GM18526 (cell line): ENCODE data around the gene F13B.

Experiments used
- POLR2A ChIP-seq: IDR thresholded peaks from 3 replicates; pipeline ENCODE4 v1.6.1; 2011; ENCODE audit not compliant: insufficient read length; ENCODE audit errors: extremely low read depth

Gene F13B

GRCh38 chr1:197011614-197012013 lies 55.4 kb downstream of the F13B start:
- no peak for TF ChIP-seq POLR2A

- no peak for TF ChIP-seq POLR2A
These were observed 58.2 kb downstream of the F13B start for GRCh38 chr1:197008861-197009260.

GRCh38 chr1:197003132-197003531 lies 63.9 kb downstream of the F13B start:
- TF ChIP-seq POLR2A: no peak

- TF ChIP-seq POLR2A: no peak
These were observed 65.2 kb downstream of the F13B start for GRCh38 chr1:197001828-197002227.

- no peak for TF ChIP-seq POLR2A
These were observed 69.6 kb downstream of the F13B start for GRCh38 chr1:196997423-196997822.

GRCh38 chr1:196993916-196994315 lies 73.1 kb downstream of the F13B start:
- TF ChIP-seq POLR2A: no peak
